GM12878 (cell line): Measurements from ENCODE around the gene SLC6A2. TPM values are rescaled to one million over a fixed set of nuclear protein-coding genes. Genes with fewer than 3 reads are reported as not detected.

Source experiments
- ATAC-seq: fragments of 200-7000 bp; cut with Tn5 transposase; 3 replicates; pipeline ENCODE4 v1.9.1; 2020; ENCODE audit warnings: mild to moderate bottlenecking, moderate library complexity
- BruUV-seq: library from RNA; stranded (reverse); fragments of 400-500 nt; replicated peaks from 2 replicates; lab custom pipeline; 2021; lab: Mats Ljungman, UMichigan
- CTCF ChIA-PET: fragments of 300-600 bp; sonication (Branson Sonifier 250); formaldehyde crosslinking; extraction: SDS; loops from one replicate; lab custom pipeline; 2021; ENCODE audit warnings: inconsistent platforms; lab: Yijun Ruan, JAX
- POLR2A ChIA-PET: fragments of 350-600 bp; formaldehyde crosslinking; extraction: SDS; loops from one replicate; lab custom pipeline; 2021; ENCODE audit warnings: inconsistent platforms; lab: Charles Lee
- RAD21 ChIA-PET: fragments of 300-600 bp; sonication (Branson Sonifier 250); formaldehyde crosslinking; loops from one replicate; lab custom pipeline; 2023; ENCODE audit warnings: antibody characterized with exemption; ENCODE audit not compliant: unreplicated experiment; lab: Charles Lee
- SMC1A ChIA-PET: fragments of 300-600 bp; sonication (Branson Sonifier 250); formaldehyde crosslinking; loops from one replicate; lab custom pipeline; 2023; ENCODE audit not compliant: unreplicated experiment, uncharacterized antibody; lab: Charles Lee
- DNase-seq: peaks from one replicate; pipeline ENCODE4 v3.0.0-alpha.2; 2011; ENCODE audit warnings: low read depth, low spot score
- FAIRE-seq: peaks from 3 replicates; lab custom pipeline; 2011; peaks lifted over from hg19 to GRCh38; lab: Jason Lieb, UNC
- H2AFZ ChIP-seq: 2 replicates; pipeline ENCODE4 v1.6.0; 2011; ENCODE audit warnings: low read depth, low read length, control low read depth; ENCODE audit not compliant: control insufficient read depth
- H3K27ac ChIP-seq: 2 replicates; pipeline ENCODE4 v1.5.1; 2011; ENCODE audit warnings: control low read depth; ENCODE audit not compliant: control insufficient read depth, insufficient read depth
- H3K27me3 ChIP-seq, 2 experiments: replicated peaks in 1 of 2; 2 replicates each; pipeline versions ENCODE4 v1.6.0 to v1.6.1; 2011; ENCODE audit warnings: low read length in 1 of 2; ENCODE audit not compliant: control insufficient read depth in 2 of 2, insufficient read depth in 2 of 2
- H3K36me3 ChIP-seq, 2 experiments: 2 replicates each; pipeline ENCODE4 v1.5.1; 2011; ENCODE audit warnings: low read length in 1 of 2; ENCODE audit not compliant: control insufficient read depth in 2 of 2, insufficient read depth in 2 of 2
- H3K4me1 ChIP-seq: 2 replicates; pipeline ENCODE4 v1.6.1; 2011; ENCODE audit warnings: mild to moderate bottlenecking, low read length, moderate library complexity, mixed read lengths; ENCODE audit not compliant: control insufficient read depth, insufficient read depth
- H3K4me2 ChIP-seq: 2 replicates; pipeline ENCODE4 v1.6.0; 2011; ENCODE audit warnings: control low read depth; ENCODE audit not compliant: control insufficient read depth, insufficient read depth
- H3K4me3 ChIP-seq: fragments of 200-600 bp; sonication (generic); 2 replicates; pipeline ENCODE4 v1.5.1; 2016
- H3K79me2 ChIP-seq: 2 replicates; pipeline ENCODE4 v1.6.0; 2011; ENCODE audit warnings: low read length; ENCODE audit not compliant: control insufficient read depth, insufficient read depth
- H3K9ac ChIP-seq: 2 replicates; pipeline ENCODE4 v1.8.0; 2011; ENCODE audit warnings: low read length, control low read depth, mixed read lengths; ENCODE audit not compliant: control insufficient read depth, insufficient read depth
- H3K9me3 ChIP-seq: replicated peaks from 3 replicates; pipeline ENCODE4 v1.5.1; 2011; ENCODE audit warnings: mild to moderate bottlenecking, low read length; ENCODE audit not compliant: control insufficient read depth, insufficient read depth
- H4K20me1 ChIP-seq: 2 replicates; pipeline ENCODE4 v1.6.0; 2011; ENCODE audit not compliant: control insufficient read depth, insufficient read depth
- BHLHE40 ChIP-seq, 2 experiments: fragments of 450-650 bp in 1 of 2; IDR thresholded peaks; 2 replicates each; pipeline ENCODE4 v1.6.1; 2011 to 2017; ENCODE audit warnings: low read depth in 2 of 2, borderline replicate concordance in 1 of 2, improper control_type of control experiment in 1 of 2, low read length in 1 of 2, mild to moderate bottlenecking in 1 of 2
- PAX5 ChIP-seq: IDR thresholded peaks from 2 replicates; pipeline ENCODE4 v1.6.1; 2011; ENCODE audit warnings: low read depth, low read length, borderline replicate concordance
- RUNX3 ChIP-seq: IDR thresholded peaks from 2 replicates; pipeline ENCODE4 v1.6.1; 2012; ENCODE audit warnings: low read length, inconsistent platforms
- WGBS: methylation state at CpG from one replicate; pipeline ENCODE4 v1.1.6; 2016; ENCODE audit warnings: low lambda C conversion rate; ENCODE audit not compliant: insufficient replicate concordance, insufficient coverage; ENCODE audit errors: missing lambda C conversion rate; 5-methylcytosine and 5-hydroxymethylcytosine counted together
- in situ Hi-C: fragments of 300-500 bp; cut with MboI; formaldehyde crosslinking; loops from 9 replicates; pipeline ENCODE4 v1.14.3; 2018; ENCODE audit warnings: mixed read lengths
- intact Hi-C: fragments of 100-400 bp; cut with micrococcal nuclease; formaldehyde crosslinking; loops from one replicate; pipeline ENCODE4 v1.14.2; 2022; ENCODE audit not compliant: unreplicated experiment
- polyA plus RNA-seq, 11 experiments: library from polyadenylated mRNA; depleted of rRNA in 4 of 11; unstranded in 6 of 11; stranded (reverse) in 5 of 11; fragments of >200 nt; fragmentation: Nextera tagmentation in 4 of 11; fragmentation: Illumina TruSeq in 1 of 11; extraction: Ambion mirVana in 4 of 11; extraction: Trizol in 1 of 11; gene quantifications; 1 replicate in 1 of 11; 2 replicates in 10 of 11; pipeline versions ENCODE4 v1.2.1 to v1.2.3, GENCODE V29; 2011 to 2016; ENCODE audit warnings: inconsistent platforms in 2 of 11, missing spikeins in 2 of 11, low read depth in 1 of 11
- total RNA-seq, 4 experiments: library from RNA; depleted of rRNA in 3 of 4; stranded (reverse); fragments of >200 nt in 3 of 4; fragmentation: Illumina TruSeq in 1 of 4; extraction: Trizol in 1 of 4; gene quantifications; 2 replicates each; pipeline versions ENCODE4 v1.2.1 to v1.2.3, GENCODE V29; 2013 to 2021
- TF ChIP-seq, protein P1 (sequence below): IDR thresholded peaks from 2 replicates; pipeline ENCODE4 v1.6.1; 2012; ENCODE audit warnings: mild to moderate bottlenecking, low read depth, low read length
- TF ChIP-seq, protein P2 (sequence below): fragments of 450-650 bp; IDR thresholded peaks from 2 replicates; pipeline ENCODE4 v1.6.1; 2017; ENCODE audit warnings: low read depth, mild to moderate bottlenecking, moderate library complexity
- TF ChIP-seq, protein P3 (sequence below): fragments of 450-650 bp; IDR thresholded peaks from 2 replicates; pipeline ENCODE4 v1.6.1; 2018; ENCODE audit warnings: mild to moderate bottlenecking, low read depth, moderate library complexity; ENCODE audit not compliant: partially characterized antibody
- TF ChIP-seq, protein P4 (sequence below): fragments of 450-650 bp; IDR thresholded peaks from 2 replicates; pipeline ENCODE4 v1.6.1; 2017; ENCODE audit warnings: mild to moderate bottlenecking

The SLC6A2 gene
- total and polyA plus RNA-seq, 10 of the 15 experiments (the other 5 are each of a cell fraction or from before 2014, with no cell fraction given): not detected

DNA sequence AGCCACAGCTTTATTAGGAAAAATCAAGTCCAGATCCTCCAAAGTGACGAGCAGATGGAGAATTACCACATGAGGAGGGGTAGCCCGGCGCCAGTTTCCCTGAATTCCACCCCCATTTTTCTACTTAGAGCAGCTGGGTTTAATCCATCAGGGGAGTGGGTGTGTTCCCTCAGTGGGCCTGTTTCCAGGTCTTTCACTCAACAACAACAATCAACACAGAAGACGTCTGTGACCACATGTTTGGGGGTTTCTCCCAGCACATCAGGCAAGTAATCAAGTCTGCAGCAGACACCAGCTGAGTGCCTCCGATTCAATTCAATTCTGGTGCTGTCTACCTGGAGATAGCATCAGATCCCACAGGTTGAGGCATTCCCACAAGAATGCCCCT lies 6.8 kb downstream of the SLC6A2 start (continued):
- TF ChIP-seq, protein P1, sequence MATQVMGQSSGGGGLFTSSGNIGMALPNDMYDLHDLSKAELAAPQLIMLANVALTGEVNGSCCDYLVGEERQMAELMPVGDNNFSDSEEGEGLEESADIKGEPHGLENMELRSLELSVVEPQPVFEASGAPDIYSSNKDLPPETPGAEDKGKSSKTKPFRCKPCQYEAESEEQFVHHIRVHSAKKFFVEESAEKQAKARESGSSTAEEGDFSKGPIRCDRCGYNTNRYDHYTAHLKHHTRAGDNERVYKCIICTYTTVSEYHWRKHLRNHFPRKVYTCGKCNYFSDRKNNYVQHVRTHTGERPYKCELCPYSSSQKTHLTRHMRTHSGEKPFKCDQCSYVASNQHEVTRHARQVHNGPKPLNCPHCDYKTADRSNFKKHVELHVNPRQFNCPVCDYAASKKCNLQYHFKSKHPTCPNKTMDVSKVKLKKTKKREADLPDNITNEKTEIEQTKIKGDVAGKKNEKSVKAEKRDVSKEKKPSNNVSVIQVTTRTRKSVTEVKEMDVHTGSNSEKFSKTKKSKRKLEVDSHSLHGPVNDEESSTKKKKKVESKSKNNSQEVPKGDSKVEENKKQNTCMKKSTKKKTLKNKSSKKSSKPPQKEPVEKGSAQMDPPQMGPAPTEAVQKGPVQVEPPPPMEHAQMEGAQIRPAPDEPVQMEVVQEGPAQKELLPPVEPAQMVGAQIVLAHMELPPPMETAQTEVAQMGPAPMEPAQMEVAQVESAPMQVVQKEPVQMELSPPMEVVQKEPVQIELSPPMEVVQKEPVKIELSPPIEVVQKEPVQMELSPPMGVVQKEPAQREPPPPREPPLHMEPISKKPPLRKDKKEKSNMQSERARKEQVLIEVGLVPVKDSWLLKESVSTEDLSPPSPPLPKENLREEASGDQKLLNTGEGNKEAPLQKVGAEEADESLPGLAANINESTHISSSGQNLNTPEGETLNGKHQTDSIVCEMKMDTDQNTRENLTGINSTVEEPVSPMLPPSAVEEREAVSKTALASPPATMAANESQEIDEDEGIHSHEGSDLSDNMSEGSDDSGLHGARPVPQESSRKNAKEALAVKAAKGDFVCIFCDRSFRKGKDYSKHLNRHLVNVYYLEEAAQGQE: no peak
- TF ChIP-seq PAX5: no peak
- TF ChIP-seq, all 136 proteins: peak for 0

DNA sequence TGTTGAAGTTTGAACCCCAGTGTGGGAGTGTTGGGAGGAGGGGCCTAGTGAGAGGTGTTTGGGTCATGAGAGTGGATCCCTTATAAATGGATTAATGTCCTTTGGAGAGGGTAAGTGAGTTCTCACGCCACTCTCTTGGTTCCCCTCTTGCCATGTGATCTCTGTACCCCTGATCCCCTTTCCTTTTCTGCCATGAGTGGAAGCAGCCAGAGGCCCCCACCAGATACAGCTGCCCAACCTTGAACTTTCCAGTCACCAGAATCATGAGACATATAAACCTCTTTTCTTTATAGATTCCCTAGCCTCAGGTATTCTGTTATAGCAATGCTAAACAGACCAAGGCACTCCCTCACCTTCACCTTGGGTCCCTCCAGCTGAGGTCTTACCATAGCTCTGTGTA lies 7.4 kb downstream of the SLC6A2 start:
- no peak overlapping the region for H3K4me3 ChIP-seq
- H3K27me3 ChIP-seq: no peaks in the 10 kb centered on the region; a peak in 1 of 4 replicates
- CTCF ChIA-PET: no interaction called here
- no peak for DNase-seq
- H3K36me3 ChIP-seq: no peaks in the 10 kb centered on the region
- H2AFZ ChIP-seq: no peak overlapping the region
- H3K4me2 ChIP-seq: no peak overlapping the region
- no peaks in the 10 kb centered on the region for H3K4me1 ChIP-seq
- 0% methylated on average over 1 of the region's 1 CpG for WGBS
- RAD21 ChIA-PET: no interaction called here
- no peak for FAIRE-seq
- H3K79me2 ChIP-seq: no peaks in the 10 kb centered on the region
- no peak for ATAC-seq
- no peaks in the 10 kb centered on the region for H3K9me3 ChIP-seq
- no TSS peak for BruUV-seq
- no peak overlapping the region for H3K27ac ChIP-seq
- POLR2A ChIA-PET: no interaction called here
- no peaks in the 10 kb centered on the region for H4K20me1 ChIP-seq
- in situ Hi-C loops: no loop called here
- H3K9ac ChIP-seq: no peak overlapping the region
- SMC1A ChIA-PET: no interaction called here
- intact Hi-C loops: no loop called here
- TF ChIP-seq BHLHE40 (IDR thresholded peaks at IDR 0.05; ENCODE audit: borderline replicate concordance in 1 of 2, low read depth in 2 of 2, low read length in 1 of 2) (no peak), RUNX3 (no peak)
- TF ChIP-seq, protein P2, sequence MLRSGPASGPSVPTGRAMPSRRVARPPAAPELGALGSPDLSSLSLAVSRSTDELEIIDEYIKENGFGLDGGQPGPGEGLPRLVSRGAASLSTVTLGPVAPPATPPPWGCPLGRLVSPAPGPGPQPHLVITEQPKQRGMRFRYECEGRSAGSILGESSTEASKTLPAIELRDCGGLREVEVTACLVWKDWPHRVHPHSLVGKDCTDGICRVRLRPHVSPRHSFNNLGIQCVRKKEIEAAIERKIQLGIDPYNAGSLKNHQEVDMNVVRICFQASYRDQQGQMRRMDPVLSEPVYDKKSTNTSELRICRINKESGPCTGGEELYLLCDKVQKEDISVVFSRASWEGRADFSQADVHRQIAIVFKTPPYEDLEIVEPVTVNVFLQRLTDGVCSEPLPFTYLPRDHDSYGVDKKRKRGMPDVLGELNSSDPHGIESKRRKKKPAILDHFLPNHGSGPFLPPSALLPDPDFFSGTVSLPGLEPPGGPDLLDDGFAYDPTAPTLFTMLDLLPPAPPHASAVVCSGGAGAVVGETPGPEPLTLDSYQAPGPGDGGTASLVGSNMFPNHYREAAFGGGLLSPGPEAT: no peak
- TF ChIP-seq, protein P3, sequence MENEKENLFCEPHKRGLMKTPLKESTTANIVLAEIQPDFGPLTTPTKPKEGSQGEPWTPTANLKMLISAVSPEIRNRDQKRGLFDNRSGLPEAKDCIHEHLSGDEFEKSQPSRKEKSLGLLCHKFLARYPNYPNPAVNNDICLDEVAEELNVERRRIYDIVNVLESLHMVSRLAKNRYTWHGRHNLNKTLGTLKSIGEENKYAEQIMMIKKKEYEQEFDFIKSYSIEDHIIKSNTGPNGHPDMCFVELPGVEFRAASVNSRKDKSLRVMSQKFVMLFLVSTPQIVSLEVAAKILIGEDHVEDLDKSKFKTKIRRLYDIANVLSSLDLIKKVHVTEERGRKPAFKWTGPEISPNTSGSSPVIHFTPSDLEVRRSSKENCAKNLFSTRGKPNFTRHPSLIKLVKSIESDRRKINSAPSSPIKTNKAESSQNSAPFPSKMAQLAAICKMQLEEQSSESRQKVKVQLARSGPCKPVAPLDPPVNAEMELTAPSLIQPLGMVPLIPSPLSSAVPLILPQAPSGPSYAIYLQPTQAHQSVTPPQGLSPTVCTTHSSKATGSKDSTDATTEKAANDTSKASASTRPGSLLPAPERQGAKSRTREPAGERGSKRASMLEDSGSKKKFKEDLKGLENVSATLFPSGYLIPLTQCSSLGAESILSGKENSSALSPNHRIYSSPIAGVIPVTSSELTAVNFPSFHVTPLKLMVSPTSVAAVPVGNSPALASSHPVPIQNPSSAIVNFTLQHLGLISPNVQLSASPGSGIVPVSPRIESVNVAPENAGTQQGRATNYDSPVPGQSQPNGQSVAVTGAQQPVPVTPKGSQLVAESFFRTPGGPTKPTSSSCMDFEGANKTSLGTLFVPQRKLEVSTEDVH: no peak
- TF ChIP-seq, protein P4, sequence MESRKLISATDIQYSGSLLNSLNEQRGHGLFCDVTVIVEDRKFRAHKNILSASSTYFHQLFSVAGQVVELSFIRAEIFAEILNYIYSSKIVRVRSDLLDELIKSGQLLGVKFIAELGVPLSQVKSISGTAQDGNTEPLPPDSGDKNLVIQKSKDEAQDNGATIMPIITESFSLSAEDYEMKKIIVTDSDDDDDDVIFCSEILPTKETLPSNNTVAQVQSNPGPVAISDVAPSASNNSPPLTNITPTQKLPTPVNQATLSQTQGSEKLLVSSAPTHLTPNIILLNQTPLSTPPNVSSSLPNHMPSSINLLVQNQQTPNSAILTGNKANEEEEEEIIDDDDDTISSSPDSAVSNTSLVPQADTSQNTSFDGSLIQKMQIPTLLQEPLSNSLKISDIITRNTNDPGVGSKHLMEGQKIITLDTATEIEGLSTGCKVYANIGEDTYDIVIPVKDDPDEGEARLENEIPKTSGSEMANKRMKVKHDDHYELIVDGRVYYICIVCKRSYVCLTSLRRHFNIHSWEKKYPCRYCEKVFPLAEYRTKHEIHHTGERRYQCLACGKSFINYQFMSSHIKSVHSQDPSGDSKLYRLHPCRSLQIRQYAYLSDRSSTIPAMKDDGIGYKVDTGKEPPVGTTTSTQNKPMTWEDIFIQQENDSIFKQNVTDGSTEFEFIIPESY: no peak
